SH-SY5Y (cell line): ENCODE data around the gene CTNNA3.

Source experiments
- GATA2 ChIP-seq: IDR thresholded peaks from 2 replicates; pipeline ENCODE4 v1.6.1; 2011; ENCODE audit warnings: mild to moderate bottlenecking, low read depth, low read length
- GATA3 ChIP-seq: IDR thresholded peaks from 2 replicates; pipeline ENCODE4 v1.6.1; 2011; ENCODE audit warnings: low read depth, mild to moderate bottlenecking, low read length, moderate library complexity

GRCh38 chr10:67492317-67493019, 203.5 kb downstream of the CTNNA3 start:
- no peak for TF ChIP-seq GATA2
- TF ChIP-seq GATA3, result no peak
